Chondrocyte (in vitro differentiated cells): ENCODE results near the gene GAA. TPM values are rescaled to one million over a fixed set of nuclear protein-coding genes. Genes with fewer than 3 reads are reported as not detected.

Source experiments
- DNase-seq: peaks from one replicate; pipeline ENCODE4 v3.0.0; 2021; ENCODE audit warnings: mixed read lengths, low spot score
- H3K27ac Mint-ChIP-seq: one replicate; pipeline ENCODE4 v1.8.0; 2021; ENCODE audit warnings: mild to moderate bottlenecking, moderate library complexity, mixed read lengths; ENCODE audit not compliant: unreplicated experiment
- H3K27me3 Mint-ChIP-seq: 2 replicates; pipeline ENCODE4 v1.8.0; 2021; ENCODE audit warnings: low read depth, mixed read lengths
- H3K36me3 Mint-ChIP-seq: 2 replicates; pipeline ENCODE4 v1.8.0; 2021; ENCODE audit warnings: low read depth, mixed read lengths
- H3K4me1 Mint-ChIP-seq: 2 replicates; pipeline ENCODE4 v1.8.0; 2021; ENCODE audit warnings: low read depth, mild to moderate bottlenecking, mixed read lengths
- H3K4me3 Mint-ChIP-seq: one replicate; pipeline ENCODE4 v1.8.0; 2021; ENCODE audit warnings: mild to moderate bottlenecking, moderate library complexity, mixed read lengths; ENCODE audit not compliant: unreplicated experiment
- H3K9me3 Mint-ChIP-seq: 2 replicates; pipeline ENCODE4 v1.8.0; 2021; ENCODE audit warnings: low read depth, mixed read lengths
- total RNA-seq: library from RNA; stranded (reverse); gene quantifications from 3 replicates; pipeline ENCODE4 v1.2.1, GENCODE V29; 2021
- TF ChIP-seq, protein P1 (sequence below): fragments of 200-600 bp; sonication (generic); IDR thresholded peaks from 2 replicates; pipeline ENCODE4 v1.5.0; 2021; ENCODE audit warnings: antibody characterized with exemption, mild to moderate bottlenecking, moderate library complexity

Gene GAA
- total RNA-seq, 1 donor from 2014 or later, result 45.7 TPM

DNA sequence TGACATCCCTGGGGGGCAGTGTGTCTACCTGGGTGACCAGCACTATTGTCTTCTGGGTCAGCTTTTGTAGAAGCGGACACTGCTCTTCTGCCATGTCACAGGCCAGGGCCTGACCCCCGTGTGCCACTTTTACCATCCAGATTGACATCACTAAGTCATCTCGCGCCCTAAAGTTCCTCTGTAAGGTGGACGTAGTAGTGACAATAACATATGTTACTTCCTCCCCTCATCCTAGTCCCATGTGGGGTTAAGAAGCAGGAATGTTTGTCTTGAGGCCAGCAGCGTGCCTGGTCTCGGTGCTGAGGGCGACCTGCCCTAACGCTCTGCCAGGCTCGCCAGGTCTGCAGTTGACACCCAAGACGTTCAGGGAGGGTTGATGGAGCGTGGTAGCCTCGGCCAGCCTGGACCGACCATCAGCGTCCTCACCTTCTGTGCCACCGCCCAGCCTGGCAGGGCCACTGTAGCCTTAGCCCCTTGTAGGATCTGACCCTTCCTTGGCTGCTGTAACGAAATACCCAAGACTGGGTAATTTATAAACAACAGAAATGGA, 20.7 kb downstream of the GAA start:
- TF ChIP-seq, protein P1, sequence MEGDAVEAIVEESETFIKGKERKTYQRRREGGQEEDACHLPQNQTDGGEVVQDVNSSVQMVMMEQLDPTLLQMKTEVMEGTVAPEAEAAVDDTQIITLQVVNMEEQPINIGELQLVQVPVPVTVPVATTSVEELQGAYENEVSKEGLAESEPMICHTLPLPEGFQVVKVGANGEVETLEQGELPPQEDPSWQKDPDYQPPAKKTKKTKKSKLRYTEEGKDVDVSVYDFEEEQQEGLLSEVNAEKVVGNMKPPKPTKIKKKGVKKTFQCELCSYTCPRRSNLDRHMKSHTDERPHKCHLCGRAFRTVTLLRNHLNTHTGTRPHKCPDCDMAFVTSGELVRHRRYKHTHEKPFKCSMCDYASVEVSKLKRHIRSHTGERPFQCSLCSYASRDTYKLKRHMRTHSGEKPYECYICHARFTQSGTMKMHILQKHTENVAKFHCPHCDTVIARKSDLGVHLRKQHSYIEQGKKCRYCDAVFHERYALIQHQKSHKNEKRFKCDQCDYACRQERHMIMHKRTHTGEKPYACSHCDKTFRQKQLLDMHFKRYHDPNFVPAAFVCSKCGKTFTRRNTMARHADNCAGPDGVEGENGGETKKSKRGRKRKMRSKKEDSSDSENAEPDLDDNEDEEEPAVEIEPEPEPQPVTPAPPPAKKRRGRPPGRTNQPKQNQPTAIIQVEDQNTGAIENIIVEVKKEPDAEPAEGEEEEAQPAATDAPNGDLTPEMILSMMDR, result no peak
- H3K27ac Mint-ChIP-seq, result no peak overlapping the region
- no peaks in the 10 kb centered on the region for H3K36me3 Mint-ChIP-seq
- no peak overlapping the region for H3K4me3 Mint-ChIP-seq
- DNase-seq, result no peak
- H3K4me1 Mint-ChIP-seq, result no peaks in the 10 kb centered on the region
- H3K9me3 Mint-ChIP-seq, result no peaks in the 10 kb centered on the region
- H3K27me3 Mint-ChIP-seq, result no peaks in the 10 kb centered on the region

DNA sequence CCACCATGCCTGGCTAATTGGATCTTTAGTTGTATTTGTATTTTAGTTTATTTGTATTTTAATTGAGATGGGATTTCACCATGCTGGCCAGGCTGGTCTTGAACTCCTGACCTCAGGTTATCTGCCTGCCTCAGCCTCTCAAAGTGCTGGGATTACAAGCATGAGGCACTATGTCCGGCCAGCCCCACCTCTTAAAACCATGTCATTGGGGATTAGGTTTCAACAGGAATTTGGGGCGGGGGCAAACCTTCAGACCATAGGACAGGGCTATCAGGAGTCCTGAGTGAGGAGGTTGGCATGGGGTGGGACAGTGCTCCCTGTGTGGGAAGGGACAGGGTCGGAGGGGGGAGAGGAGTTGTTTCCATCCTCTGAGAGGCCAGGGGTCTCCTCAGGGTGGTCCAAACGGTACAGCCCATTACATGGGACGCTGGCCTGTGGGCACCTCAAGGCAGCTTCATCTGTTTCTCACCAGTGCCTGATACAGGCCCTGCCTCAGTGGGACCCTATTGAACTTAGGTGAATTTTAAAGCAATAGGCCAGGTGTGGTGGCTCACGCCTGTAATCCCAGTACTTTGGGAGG, 21.6 kb downstream of the GAA start:
- peaks cover 1% of the 10 kb centered on the region for H3K27me3 Mint-ChIP-seq
- no peak overlapping the region for H3K27ac Mint-ChIP-seq
- TF ChIP-seq, protein P1, result no peak
- DNase-seq, result no peak
- H3K4me1 Mint-ChIP-seq, result no peaks in the 10 kb centered on the region
- H3K36me3 Mint-ChIP-seq, result no peaks in the 10 kb centered on the region
- no peaks in the 10 kb centered on the region for H3K9me3 Mint-ChIP-seq
- H3K4me3 Mint-ChIP-seq, result no peak overlapping the region

DNA sequence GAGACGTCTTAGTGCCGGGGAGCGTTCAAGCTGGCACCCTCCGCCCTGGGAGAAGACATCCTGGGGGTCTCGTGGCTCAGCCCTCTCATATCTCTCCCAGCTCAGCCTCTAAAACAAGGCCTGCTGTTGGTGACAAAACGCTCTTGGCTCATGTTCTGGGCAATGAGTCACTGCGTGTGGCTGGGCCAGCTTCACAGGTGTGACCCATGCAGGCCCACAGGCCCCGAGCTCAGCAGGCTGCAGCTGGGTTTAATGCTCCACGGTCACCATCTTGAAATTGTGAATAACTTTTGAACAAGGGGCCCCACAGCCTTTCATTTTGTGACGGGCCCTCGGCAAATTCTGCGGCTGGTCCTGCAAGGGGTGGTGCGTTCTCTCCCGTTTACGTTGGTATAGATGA, 22.4 kb downstream of the GAA start:
- TF ChIP-seq, protein P1, result no peak
- H3K27me3 Mint-ChIP-seq, result peaks cover 1% of the 10 kb centered on the region
- H3K4me1 Mint-ChIP-seq, result no peaks in the 10 kb centered on the region
- no peaks in the 10 kb centered on the region for H3K36me3 Mint-ChIP-seq
- H3K4me3 Mint-ChIP-seq, result no peak overlapping the region
- DNase-seq, result no peak
- no peaks in the 10 kb centered on the region for H3K9me3 Mint-ChIP-seq
- H3K27ac Mint-ChIP-seq, result no peak overlapping the region

DNA sequence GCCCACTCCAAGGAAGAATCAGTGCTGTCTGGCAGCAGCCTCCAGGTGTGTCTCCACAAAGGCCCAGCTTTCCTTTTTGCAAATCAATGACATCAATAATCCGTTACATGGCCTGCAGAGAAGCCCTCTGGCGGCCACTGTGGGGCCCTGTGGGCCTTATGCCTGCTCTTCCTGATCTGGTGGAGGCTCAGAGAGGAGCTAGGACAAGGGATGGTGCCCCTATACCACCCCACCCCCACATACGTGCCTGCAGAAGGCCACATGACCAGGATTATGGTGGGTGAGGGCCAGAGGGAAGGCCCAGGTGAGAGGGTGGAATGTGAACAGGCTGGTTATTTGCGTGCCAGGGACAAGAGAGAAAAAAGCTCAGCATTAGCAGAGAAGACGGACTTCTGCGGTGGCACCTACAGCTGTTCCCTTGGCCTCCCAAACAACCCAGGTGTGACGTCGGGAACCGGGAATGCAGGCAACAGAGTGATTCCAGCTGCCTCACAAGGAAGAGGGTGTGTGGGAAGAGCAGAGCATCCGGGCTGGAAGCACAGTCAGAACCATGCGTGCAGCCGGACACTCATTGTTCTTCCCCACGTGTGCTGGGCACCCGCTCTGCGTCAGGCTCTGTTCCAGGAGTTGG, 23.1 kb downstream of the GAA start:
- TF ChIP-seq, protein P1, result peak; percentile 54
- Mint-ChIP-seq H3K36me3 (no peaks in the 10 kb centered on the region), H3K27me3 (peaks cover 1% of the 10 kb centered on the region), H3K9me3 (no peaks in the 10 kb centered on the region), H3K4me1 (no peaks in the 10 kb centered on the region), H3K27ac (no peak overlapping the region), H3K4me3 (no peak overlapping the region)
- DNase-seq, result no peak

DNA sequence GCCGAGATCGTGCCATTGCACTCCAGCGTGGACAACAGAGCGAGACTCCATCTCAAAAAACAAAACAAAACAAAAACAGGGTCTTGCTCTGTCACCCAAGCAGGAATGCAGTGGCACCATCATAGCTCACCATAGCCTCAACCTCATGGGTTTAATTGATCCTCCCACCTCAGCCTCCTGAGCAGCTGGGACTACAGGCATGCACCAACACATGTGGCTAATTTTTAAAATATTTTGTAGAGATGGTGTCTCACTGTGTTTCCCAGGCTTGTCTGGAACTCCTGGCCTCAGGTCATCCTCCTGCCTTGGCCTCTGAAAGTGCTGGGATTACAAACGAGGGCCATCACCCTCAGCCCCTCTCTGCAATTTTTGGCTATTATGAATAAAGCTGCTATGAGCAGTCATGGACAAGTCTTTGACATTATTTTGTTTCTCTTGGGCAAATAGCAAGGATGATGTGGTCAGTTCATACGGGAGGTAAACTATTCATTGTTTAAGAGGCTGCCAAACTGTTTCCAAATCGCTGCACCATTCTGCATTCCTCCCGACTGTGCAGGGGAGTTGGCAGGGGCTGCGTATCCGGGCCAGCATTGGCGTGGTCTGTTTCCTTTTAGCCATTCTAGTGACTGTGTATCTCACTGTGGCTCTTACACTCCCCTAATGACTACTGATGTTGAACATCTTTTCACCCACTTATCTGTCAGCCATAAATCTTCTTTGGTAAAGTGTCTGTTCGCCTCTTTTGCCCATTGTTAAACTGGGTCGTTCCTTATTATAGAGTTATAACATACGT, 24.5 kb downstream of the GAA start:
- Mint-ChIP-seq H3K4me1 (no peaks in the 10 kb centered on the region), H3K36me3 (no peaks in the 10 kb centered on the region), H3K27ac (no peak overlapping the region), H3K4me3 (no peak overlapping the region), H3K27me3 (peaks cover 1% of the 10 kb centered on the region), H3K9me3 (no peaks in the 10 kb centered on the region)
- DNase-seq, result no peak
- TF ChIP-seq, protein P1, result no peak
